Skin of body (tissue), 2 donors: ENCODE measurements around the gene SARNP. TPM values are rescaled to one million over a fixed set of nuclear protein-coding genes. Genes with fewer than 3 reads are reported as not detected.
A peak's percentile ranks its signal among the peaks of the same experiment; 100 is the strongest.
"Not testable (repeated sequence)": the region's sequence is repeated elsewhere in the genome, so short reads cannot be mapped to it uniquely, and the experiment has no call there.

Experiments
- DNase-seq: peaks from one replicate; lab custom pipeline; 2025; lab: John Stamatoyannopoulos, UW
- total RNA-seq: library from RNA; depleted of rRNA; stranded (reverse); fragments of >200 nt; gene quantifications from one replicate; pipeline ENCODE4 v1.2.3, GENCODE V29; 2014

Gene SARNP
- total RNA-seq, 1 donor from 2014 or later = 57.3 TPM

- DNase-seq = no peak
Observed at GRCh38 chr12:55839345-55840140, 22.0 kb upstream of the SARNP start.

DNA sequence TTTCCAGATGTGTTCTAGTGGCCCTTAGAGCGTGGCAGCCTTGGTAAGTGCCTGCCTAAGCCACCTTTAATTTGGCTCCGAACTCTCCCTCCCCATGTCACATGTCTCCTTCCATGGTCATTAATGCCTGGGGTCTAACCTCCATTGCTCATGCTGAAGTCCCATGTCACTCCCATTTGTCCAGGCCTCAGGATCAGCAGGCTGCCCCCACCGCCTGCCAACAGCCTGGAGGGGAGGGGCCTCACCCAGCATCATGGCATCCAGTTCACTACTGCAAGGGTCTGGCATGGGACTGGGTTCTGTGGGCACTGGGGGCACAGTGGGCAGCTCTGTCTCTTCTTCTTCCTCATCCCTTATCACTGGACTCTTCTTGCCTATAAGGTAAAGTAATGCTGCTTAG, 20.8 kb upstream of the SARNP start:
- DNase-seq = no peak

DNA sequence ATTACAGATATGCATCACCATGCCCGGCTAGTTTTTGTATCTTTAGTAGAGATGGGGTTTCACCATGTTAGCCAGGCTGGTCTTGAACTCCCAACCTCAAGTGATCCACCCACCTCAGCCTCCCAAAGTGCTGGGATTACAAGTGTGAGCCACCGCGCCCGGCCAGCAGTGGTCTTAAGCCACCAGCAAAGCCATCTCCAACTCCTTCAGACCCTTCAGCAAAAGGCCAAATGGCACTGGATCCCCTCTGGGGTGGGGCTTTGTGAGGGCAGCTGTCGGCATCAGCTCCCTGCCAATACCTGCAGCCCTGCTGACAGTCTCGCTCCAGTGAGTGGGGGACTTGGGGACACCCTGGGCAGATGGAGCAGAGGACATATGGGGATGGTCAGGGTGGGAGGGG, 16.9 kb upstream of the SARNP start:
- DNase-seq = not testable (repeated sequence)

DNA sequence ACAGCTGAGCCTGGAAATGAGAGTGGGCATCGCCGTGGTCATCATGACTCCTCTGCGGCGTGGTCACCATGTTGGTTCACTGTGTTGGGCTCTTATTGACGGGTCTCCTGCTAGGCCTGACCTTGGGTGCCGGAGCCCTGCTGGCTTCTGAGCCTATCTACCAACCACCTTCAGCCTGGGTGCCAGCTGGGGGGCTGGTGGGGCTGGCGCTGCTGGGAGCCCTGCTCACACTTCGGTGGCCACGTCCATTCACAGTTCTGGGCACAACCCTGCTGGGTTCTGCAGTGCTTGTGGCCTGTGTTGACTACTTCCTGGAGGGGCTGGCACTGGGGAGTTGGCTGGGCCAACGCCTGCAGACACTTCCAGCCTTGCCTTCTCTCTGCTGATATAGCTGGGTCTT, 15.5 kb upstream of the SARNP start:
- no peak for DNase-seq

- DNase-seq = peak; percentile 40
Observed at GRCh38 chr12:55831447-55831815, 13.9 kb upstream of the SARNP start.

DNA sequence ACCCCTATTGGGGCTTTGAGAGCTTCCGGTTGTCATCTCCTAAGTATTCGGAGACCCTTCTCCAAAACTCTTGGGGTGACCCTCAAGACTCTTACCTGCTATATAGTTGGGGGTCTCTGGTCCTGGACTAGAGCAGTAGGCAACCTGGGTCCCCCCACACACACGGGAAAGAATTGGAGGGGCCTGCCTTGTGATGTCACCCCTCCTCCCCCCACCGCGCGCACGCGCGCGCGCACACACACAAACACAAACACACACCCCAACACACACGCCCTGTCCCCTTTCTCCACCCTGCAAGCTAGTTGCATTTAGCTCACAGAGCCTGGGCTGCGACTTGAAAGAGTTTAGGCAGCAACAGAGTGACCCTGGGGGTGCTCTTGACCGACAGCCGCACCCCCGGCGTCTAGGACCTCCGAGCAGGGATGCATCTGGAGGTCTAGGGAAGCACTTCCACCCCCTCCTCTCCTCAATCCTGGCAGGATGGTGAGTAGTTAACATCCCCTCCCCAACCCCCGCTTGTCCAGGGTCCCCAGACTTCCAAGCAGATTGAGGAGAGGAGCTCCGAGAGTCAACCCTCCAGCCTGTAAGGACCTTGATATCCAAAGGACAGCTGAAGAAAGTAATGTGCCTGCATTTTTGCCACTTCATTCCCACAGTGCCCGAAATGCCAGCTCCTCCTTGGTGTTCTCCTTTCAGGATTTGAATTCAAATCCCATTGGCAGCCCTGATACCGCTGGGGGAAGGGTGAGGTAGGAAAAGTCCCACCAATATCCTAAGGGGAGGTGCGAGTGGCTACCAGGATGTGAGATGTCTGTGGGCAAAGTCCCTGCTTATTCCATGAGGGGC, 13.3 kb upstream of the SARNP start:
- DNase-seq = peak; percentile 94

DNA sequence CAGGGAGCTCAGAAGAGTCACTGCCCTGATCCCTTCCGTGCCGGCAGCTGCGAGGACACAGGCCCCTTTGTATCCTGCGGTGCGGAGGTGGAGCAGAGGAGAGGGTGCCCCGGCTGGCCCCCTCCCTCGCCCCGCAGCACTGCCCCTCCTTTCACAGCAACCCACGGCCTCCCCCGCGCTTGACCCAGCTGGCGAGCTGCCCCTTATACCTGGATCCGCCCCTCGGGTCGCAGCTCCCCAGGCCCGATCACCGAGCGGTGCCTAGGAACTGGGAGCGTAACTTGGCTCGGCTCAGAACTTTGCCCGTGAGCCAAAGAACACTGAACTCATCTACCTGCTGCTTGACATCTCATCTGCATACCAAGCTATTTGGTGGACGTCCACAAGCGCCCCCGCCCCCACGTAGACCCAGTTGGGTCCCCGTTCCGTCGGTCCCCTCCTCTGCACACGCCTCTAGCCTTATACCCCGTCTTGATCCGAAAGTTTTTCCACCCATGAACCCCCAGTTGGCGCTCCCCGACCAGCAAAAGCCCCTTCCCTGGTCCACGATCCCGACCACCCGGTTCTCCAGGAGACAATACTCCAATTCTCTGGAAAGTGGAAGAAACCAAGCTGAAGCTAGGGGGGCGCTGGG, 12.6 kb upstream of the SARNP start:
- DNase-seq = peak; percentile 58

DNA sequence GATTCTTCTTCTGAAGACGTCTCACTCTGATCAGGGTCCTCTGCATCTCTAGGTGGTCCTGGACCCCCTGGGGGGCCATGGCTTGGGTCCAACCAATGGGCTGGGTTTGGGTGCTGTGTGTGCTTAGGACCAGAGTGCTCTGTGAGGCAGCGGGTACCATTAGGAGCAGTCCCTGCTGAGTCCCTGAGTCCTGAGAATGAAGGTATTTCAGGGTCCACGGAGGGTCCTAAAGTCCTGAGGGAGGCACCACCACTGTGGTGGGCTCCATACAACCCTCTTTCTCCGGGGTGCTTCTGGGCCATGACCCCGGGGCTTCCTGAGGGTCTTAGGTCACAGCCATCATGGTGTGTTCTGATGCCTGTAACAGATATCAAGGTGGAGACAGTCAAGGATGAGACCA, 10.8 kb upstream of the SARNP start:
- no peak for DNase-seq

DNA sequence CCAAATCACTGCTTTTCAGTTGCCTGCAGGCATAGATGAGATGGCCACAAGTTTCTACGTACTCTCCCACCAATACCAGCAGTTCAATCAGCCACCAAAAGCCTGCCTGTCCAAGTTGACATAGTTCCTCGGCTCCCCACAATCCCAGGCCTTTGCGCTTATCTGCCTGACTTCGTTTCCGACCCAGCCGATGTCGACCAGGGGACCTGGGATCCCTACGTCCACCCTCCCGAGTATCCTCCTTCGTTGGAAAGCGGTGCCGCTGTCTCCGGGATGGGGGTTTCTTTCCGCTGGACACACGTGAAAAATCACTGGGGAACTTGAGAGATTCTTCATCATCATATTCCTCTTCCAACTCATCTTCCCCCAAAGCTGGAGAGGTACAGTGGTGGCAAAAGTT, 10.3 kb upstream of the SARNP start:
- DNase-seq = no peak

GRCh38 chr12:55824726-55825125, 7.2 kb upstream of the SARNP start:
- no peak for DNase-seq

DNA sequence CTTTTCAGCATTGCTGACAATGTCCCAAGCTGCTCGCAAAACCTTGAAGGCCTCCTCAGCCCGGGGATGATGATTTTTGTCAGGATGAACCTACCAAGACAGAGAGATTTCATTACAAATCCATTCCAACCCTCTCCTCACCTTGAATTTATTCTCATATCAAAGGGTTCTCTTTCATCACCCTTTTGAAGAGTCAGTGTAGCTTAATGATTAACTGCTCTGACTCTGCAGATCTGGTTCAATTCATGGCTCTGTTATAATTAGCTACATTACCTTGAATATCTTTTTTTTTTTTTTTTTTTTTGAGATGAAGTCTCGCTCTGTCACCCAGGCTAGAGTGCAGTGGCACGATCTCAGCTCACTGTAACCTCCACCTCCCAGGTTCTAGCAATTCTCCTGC, 5.9 kb upstream of the SARNP start:
- no peak for DNase-seq

GRCh38 chr12:55822228-55822627, 4.7 kb upstream of the SARNP start:
- no peak for DNase-seq

DNA sequence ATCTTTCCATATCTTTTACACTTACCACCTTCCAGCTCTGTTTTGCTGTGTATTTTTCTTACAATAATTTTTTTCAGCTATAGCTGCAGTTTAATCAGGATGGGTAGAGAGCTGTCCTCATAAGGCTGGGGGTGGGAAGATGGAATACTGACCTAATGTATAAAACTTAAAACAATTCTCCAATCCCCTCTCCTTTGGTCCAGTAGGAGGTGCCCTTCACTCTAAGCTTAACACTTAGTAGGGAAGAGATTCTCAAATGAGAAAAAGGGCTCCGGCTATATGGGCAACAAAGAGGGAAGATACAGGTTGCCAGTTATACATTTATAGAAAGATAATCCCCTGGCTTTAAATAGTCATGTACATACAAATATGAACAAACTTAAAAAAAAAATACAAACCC, 3.2 kb upstream of the SARNP start:
- no peak for DNase-seq

DNA sequence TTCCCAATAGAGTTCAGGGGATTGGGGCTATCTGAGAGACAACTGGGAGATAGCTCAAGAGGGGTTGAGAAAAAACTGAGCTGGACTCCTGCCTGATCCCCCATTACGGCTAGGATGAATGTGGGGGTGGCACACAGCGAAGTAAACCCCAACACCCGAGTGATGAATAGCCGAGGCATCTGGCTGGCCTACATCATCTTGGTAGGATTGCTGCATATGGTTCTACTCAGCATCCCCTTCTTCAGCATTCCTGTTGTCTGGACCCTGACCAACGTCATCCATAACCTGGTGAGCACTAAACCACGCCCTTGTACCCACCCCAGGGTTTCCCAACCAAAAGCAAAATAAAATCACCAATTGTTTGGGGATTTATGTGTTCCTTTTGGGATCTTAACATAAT, 1.4 kb upstream of the SARNP start:
- no peak for DNase-seq

DNA sequence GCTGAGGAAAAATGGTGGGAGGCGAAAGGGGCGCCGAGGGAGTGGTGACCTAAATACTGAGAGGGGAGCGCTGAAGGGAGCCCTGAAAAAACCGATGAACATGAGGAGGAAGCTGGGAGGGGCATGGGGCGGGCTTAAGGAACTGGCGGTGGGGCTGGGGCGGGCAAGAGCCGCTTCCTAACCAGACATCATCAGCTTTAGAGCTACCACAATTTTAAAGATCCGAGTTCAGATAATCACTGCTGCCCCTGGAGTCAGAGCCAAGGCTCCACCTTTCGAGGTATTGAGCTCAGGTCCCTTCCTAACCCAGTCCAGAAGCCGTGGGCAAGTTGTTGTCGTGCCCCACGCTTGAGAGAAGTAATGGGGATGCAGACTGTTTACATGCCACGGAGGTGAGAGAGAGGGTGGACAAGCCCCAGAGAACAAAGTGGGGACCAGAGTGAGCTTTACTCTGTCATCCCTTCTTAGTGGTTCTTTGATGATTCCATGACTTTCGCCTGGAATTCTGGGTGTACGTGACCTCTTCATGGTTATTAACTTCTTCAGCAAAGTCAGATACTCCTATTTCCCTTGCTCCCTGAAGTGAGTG, 710 bp upstream of the SARNP start:
- DNase-seq = no peak

DNA sequence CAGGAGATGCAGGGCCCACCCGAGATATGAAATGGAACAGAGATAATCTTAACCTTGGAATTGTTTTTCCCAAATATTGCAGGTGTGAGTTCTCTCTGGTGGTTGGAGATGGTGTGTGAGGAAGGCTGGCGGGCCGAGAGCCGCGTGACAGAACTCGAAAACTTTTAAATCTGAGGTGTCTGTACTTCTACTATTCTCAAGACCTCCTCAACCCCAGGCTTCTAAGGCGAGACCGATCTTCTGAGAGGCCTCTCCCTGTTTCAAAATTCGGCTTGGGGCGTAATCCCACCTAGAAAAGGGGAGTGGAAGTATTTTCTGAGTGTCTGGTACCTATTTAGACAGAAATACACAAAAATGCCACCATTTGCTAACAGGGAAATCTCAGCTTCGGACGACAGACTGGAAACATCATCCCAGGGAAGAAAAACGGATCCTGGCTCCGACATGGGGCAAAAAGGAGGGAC, 611 bp downstream of the SARNP start:
- no peak for DNase-seq

- DNase-seq = no peak
Observed at GRCh38 chr12:55815473-55815872, 2.1 kb downstream of the SARNP start.

DNA sequence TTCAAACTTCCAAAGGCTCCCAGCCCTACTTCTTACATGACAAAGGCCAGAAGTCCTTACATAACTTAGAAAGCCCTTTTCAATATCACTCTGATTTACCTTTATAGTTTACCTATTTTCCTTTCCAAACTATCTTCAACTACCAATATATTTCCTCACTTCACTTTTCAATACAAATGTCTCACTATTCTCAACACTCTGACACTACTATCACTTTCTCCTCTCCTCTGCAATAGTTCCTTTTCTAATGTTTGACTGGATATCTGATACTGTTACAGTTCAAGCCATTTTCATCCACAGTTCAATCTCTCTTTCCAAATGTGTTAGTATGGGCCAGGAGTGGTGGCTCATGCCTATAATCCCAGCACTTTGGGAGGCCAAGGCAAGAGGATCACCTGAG, 3.3 kb downstream of the SARNP start:
- DNase-seq = no peak

DNA sequence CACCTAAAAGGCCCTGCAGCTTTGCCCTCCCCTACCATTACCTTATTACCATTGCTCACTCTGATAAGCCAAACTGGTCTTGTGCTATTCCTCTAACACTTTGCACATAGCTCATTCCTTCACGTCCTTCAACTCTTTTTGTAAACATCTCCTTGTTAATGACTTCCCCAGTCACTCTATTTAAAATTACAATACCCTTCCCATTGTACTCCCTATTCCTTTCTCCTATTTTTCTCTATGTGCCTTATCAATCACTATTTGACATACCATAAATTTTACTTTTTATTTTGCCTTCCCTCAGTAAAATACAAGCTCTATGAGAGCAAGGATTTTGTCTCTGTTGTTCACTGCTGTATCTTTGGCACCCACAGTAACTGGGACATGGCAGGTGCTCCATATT, 5.4 kb downstream of the SARNP start:
- no peak for DNase-seq

DNA sequence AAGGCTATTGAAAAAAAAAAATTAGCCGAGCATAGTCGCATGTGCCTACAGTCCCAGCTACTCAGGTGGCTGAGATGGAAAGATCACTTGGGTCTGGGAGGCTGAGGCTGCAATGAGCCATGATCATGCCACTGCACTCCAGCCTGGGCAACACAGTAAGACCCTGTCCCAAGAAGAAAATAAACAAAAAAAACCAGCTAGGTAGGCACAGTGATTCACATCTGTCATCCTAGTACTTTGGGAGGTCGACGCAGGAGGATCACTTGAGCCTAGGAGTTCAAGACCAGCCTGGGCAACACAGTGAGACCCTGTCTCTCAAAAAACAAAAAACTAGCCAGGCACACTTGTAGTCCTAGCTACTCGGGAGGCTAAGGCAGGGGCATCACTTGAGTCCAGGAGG, 8.2 kb downstream of the SARNP start:
- DNase-seq = no peak

- no peak for DNase-seq
Observed at GRCh38 chr12:55806982-55807381, 10.5 kb downstream of the SARNP start.

GRCh38 chr12:55797550-55797949, 20.0 kb downstream of the SARNP start:
- DNase-seq = no peak
